GM12892 (cell line): ENCODE measurements around the gene CIRBP.

Source experiments
- POLR2A ChIP-seq: IDR thresholded peaks from 2 replicates; pipeline ENCODE4 v1.6.1; 2011; ENCODE audit warnings: low read depth, low read length, control low read depth
- POLR2AphosphoS5 ChIP-seq: IDR thresholded peaks from 2 replicates; pipeline ENCODE4 v1.6.1; 2011; ENCODE audit warnings: low read depth, low read length, control low read depth
- TAF1 ChIP-seq: IDR thresholded peaks from 2 replicates; pipeline ENCODE4 v1.6.1; 2011; ENCODE audit warnings: low read depth, mild to moderate bottlenecking, control low read depth, low read length, borderline replicate concordance

DNA sequence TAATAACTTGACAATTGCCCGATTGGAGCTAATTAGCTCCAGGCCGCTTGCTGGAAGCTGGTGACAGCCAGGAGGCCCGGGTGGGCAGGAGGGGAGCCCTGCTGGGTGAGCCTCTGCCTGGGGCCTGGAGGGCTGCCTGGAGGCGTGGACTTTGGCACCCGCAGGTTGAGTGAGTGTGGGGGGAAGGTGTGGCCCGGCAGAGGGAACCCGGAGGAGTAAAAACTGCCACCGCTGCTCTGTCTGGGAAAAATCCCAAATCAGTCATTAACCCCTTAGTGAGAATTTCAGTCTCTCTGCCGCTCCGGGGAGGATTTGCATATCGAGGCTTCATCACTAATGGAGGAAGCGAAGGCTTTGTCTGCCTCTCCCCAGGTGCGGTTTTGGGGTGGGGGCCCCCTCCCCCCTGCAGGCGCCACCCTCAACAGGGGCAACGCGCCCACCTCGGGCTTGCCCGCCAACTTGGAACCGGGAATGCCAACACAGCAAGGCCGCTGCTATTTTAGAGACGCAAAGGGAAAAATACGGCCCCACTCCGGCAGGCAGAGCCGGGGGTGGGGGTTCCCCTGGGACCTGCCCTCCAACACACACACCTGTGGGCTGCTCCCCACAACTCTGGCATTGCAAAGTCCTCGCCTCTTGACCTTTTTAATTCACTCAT is 22.8 kb downstream of the CIRBP start:
- TF ChIP-seq POLR2A, result no peak
- no peak for TF ChIP-seq POLR2AphosphoS5
- TF ChIP-seq TAF1, result no peak
